Measurements from ENCODE around the gene PLXDC2. TPM values are rescaled to one million over a fixed set of nuclear protein-coding genes. Genes with fewer than 3 reads are reported as not detected.

PLXDC2 gene
- total and polyA plus RNA-seq, 2 experiments from 2014 or later, result 13.5 to 19.4 TPM

GRCh38 chr10:20158086-20158485 lies 341.9 kb downstream of the PLXDC2 start:
- Histone ChIP-seq H3K27me3 (ENCODE audit: insufficient read depth) (no peaks in the 10 kb centered on the region), H4K20me1 (replicated peaks; ENCODE audit: insufficient read depth) (no peaks in the 10 kb centered on the region), H2AFZ (no peak overlapping the region), H3K9me2 (ENCODE audit: insufficient read depth) (no peaks in the 10 kb centered on the region), H3K36me3 (ENCODE audit: insufficient read depth) (no peaks in the 10 kb centered on the region; the same call in 1 of the 2 replicates), H3K4me2 (no peak overlapping the region), H3F3A (replicated peaks; ENCODE audit: low read depth) (no peaks in the 10 kb centered on the region), H3K27ac (ENCODE audit: low read depth) (no peak overlapping the region), H3K4me1 (ENCODE audit: insufficient read depth) (peaks cover 6% of the 10 kb centered on the region; the same call in 1 of the 2 replicates), H3K4me3 (no peak overlapping the region), H3K79me2 (replicated peaks; ENCODE audit: insufficient read depth) (no peaks in the 10 kb centered on the region)
- no peak overlapping the region for H3K4me3 Mint-ChIP-seq
- ATAC-seq, result no peak
- H3K4me1 Mint-ChIP-seq, result peaks cover 25% of the 10 kb centered on the region
- peaks cover 5% of the 10 kb centered on the region for H3K27me3 Mint-ChIP-seq (ENCODE audit: insufficient read depth, low read depth, poor library complexity)
- no peak for DNase-seq (ENCODE audit: low spot score)
- no peaks in the 10 kb centered on the region for H3K9me3 Mint-ChIP-seq
- TF ChIP-seq, protein P1, sequence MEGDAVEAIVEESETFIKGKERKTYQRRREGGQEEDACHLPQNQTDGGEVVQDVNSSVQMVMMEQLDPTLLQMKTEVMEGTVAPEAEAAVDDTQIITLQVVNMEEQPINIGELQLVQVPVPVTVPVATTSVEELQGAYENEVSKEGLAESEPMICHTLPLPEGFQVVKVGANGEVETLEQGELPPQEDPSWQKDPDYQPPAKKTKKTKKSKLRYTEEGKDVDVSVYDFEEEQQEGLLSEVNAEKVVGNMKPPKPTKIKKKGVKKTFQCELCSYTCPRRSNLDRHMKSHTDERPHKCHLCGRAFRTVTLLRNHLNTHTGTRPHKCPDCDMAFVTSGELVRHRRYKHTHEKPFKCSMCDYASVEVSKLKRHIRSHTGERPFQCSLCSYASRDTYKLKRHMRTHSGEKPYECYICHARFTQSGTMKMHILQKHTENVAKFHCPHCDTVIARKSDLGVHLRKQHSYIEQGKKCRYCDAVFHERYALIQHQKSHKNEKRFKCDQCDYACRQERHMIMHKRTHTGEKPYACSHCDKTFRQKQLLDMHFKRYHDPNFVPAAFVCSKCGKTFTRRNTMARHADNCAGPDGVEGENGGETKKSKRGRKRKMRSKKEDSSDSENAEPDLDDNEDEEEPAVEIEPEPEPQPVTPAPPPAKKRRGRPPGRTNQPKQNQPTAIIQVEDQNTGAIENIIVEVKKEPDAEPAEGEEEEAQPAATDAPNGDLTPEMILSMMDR (conservative IDR thresholded peaks at IDR 0.05; ENCODE audit: low read depth in 2 of 2), result no peak
- TF ChIP-seq EZH2 (IDR thresholded peaks at IDR 0.05; ENCODE audit: low read depth, unreplicated experiment), result no peak
- no peak for TF ChIP-seq NANOG (IDR thresholded peaks at IDR 0.05; ENCODE audit: borderline replicate concordance)
- TF ChIP-seq, protein P2, sequence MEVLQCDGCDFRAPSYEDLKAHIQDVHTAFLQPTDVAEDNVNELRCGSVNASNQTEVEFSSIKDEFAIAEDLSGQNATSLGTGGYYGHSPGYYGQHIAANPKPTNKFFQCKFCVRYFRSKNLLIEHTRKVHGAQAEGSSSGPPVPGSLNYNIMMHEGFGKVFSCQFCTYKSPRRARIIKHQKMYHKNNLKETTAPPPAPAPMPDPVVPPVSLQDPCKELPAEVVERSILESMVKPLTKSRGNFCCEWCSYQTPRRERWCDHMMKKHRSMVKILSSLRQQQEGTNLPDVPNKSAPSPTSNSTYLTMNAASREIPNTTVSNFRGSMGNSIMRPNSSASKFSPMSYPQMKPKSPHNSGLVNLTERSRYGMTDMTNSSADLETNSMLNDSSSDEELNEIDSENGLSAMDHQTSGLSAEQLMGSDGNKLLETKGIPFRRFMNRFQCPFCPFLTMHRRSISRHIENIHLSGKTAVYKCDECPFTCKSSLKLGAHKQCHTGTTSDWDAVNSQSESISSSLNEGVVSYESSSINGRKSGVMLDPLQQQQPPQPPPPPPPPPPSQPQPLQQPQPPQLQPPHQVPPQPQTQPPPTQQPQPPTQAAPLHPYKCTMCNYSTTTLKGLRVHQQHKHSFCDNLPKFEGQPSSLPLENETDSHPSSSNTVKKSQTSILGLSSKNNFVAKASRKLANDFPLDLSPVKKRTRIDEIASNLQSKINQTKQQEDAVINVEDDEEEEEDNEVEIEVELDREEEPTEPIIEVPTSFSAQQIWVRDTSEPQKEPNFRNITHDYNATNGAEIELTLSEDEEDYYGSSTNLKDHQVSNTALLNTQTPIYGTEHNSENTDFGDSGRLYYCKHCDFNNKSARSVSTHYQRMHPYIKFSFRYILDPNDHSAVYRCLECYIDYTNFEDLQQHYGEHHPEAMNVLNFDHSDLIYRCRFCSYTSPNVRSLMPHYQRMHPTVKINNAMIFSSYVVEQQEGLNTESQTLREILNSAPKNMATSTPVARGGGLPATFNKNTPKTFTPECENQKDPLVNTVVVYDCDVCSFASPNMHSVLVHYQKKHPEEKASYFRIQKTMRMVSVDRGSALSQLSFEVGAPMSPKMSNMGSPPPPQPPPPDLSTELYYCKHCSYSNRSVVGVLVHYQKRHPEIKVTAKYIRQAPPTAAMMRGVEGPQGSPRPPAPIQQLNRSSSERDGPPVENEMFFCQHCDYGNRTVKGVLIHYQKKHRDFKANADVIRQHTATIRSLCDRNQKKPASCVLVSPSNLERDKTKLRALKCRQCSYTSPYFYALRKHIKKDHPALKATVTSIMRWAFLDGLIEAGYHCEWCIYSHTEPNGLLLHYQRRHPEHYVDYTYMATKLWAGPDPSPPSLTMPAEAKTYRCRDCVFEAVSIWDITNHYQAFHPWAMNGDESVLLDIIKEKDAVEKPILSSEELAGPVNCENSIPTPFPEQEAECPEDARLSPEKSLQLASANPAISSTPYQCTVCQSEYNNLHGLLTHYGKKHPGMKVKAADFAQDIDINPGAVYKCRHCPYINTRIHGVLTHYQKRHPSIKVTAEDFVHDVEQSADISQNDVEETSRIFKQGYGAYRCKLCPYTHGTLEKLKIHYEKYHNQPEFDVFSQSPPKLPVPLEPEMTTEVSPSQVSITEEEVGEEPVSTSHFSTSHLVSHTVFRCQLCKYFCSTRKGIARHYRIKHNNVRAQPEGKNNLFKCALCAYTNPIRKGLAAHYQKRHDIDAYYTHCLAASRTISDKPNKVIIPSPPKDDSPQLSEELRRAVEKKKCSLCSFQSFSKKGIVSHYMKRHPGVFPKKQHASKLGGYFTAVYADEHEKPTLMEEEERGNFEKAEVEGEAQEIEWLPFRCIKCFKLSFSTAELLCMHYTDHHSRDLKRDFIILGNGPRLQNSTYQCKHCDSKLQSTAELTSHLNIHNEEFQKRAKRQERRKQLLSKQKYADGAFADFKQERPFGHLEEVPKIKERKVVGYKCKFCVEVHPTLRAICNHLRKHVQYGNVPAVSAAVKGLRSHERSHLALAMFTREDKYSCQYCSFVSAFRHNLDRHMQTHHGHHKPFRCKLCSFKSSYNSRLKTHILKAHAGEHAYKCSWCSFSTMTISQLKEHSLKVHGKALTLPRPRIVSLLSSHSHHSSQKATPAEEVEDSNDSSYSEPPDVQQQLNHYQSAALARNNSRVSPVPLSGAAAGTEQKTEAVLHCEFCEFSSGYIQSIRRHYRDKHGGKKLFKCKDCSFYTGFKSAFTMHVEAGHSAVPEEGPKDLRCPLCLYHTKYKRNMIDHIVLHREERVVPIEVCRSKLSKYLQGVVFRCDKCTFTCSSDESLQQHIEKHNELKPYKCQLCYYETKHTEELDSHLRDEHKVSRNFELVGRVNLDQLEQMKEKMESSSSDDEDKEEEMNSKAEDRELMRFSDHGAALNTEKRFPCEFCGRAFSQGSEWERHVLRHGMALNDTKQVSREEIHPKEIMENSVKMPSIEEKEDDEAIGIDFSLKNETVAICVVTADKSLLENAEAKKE (CRISPR knock-in tag; IDR thresholded peaks at IDR 0.05), result no peak
- TF ChIP-seq ZNF331 (CRISPR knock-in tag; IDR thresholded peaks at IDR 0.05; ENCODE audit: low read depth), result no peak
- no peak for TF ChIP-seq CREB1 (CRISPR knock-in tag; IDR thresholded peaks at IDR 0.05; ENCODE audit: low read depth)
- TF ChIP-seq, protein P3, sequence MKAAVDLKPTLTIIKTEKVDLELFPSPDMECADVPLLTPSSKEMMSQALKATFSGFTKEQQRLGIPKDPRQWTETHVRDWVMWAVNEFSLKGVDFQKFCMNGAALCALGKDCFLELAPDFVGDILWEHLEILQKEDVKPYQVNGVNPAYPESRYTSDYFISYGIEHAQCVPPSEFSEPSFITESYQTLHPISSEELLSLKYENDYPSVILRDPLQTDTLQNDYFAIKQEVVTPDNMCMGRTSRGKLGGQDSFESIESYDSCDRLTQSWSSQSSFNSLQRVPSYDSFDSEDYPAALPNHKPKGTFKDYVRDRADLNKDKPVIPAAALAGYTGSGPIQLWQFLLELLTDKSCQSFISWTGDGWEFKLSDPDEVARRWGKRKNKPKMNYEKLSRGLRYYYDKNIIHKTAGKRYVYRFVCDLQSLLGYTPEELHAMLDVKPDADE (IDR thresholded peaks at IDR 0.05), result no peak
- no peak for TF ChIP-seq REST (IDR thresholded peaks at IDR 0.05; ENCODE audit: unreplicated experiment)
- no peak for TF ChIP-seq STAT1 (IDR thresholded peaks at IDR 0.05; ENCODE audit: unreplicated experiment)
- TF ChIP-seq POLR2AphosphoS5 (IDR thresholded peaks at IDR 0.05; ENCODE audit: low read depth), result no peak
- TF ChIP-seq EZH2phosphoT487 (IDR thresholded peaks at IDR 0.05; ENCODE audit: unreplicated experiment), result no peak
- no peak for TF ChIP-seq ZNF114 (CRISPR knock-in tag; IDR thresholded peaks at IDR 0.05)
- TF ChIP-seq JUNB (IDR thresholded peaks at IDR 0.05; ENCODE audit: unreplicated experiment), result no peak
- no peak overlapping the region for H3K27ac Mint-ChIP-seq
- peaks cover 6% of the 10 kb centered on the region; the same call in 1 of the 3 replicates for H3K36me3 Mint-ChIP-seq (ENCODE audit: low read depth)
